Lower leg skin (tissue), 3 donors: Measurements from ENCODE around the gene AP1M1.

Experiments used
- POLR2A ChIP-seq, 2 donors: fragments of 450-650 bp; IDR thresholded peaks; one replicate each; pipeline ENCODE4 v1.6.1; 2016 to 2017; ENCODE audit warnings: antibody characterized with exemption in 2 of 2, mild to moderate bottlenecking in 1 of 2, moderate library complexity in 1 of 2
- TF ChIP-seq, protein P1 (sequence below), 3 donors: fragments of 450-650 bp; IDR thresholded peaks; one replicate each; pipeline ENCODE4 v1.5.1; 2016; ENCODE audit warnings: antibody characterized with exemption in 3 of 3, mild to moderate bottlenecking in 3 of 3, moderate library complexity in 2 of 3

- TF ChIP-seq POLR2A (IDR thresholded peaks at IDR 0.05): no peak
- TF ChIP-seq, protein P1, sequence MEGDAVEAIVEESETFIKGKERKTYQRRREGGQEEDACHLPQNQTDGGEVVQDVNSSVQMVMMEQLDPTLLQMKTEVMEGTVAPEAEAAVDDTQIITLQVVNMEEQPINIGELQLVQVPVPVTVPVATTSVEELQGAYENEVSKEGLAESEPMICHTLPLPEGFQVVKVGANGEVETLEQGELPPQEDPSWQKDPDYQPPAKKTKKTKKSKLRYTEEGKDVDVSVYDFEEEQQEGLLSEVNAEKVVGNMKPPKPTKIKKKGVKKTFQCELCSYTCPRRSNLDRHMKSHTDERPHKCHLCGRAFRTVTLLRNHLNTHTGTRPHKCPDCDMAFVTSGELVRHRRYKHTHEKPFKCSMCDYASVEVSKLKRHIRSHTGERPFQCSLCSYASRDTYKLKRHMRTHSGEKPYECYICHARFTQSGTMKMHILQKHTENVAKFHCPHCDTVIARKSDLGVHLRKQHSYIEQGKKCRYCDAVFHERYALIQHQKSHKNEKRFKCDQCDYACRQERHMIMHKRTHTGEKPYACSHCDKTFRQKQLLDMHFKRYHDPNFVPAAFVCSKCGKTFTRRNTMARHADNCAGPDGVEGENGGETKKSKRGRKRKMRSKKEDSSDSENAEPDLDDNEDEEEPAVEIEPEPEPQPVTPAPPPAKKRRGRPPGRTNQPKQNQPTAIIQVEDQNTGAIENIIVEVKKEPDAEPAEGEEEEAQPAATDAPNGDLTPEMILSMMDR (IDR thresholded peaks at IDR 0.05): no peak
Measured at GRCh38 chr19:16260160-16260811, 62.6 kb downstream of the AP1M1 start.
